OCI-M1 (cell line): ENCODE data around the gene SKIC2.
"Not testable (repeated sequence)": the region's sequence is repeated elsewhere in the genome, so short reads cannot be mapped to it uniquely, and the experiment has no call there.

ENCODE experiments used
- DNase-seq: peaks from one replicate; lab custom pipeline; 2025; lab: John Stamatoyannopoulos, UW

Gene SKIC2

GRCh38 chr6:31958741-31959739 lies at the start of gene SKIC2, which contains the start of gene NELFE:
Gene SKIC2, plus strand, starts transcription at chr6:31959175. Its CDS starts 18 bp downstream, at chr6:31959193.
Gene NELFE, minus strand, starts transcription at chr6:31958971. Its CDS starts 525 bp downstream, at chr6:31958446.
- peak; percentile 100 for DNase-seq

GRCh38 chr6:31909298-31909697 lies 49.7 kb upstream of the SKIC2 start:
- DNase-seq, result not testable (repeated sequence)

GRCh38 chr6:31911826-31912585 lies 47.0 kb upstream of the SKIC2 start:
- DNase-seq, result no peak

GRCh38 chr6:31915351-31915750 lies 43.6 kb upstream of the SKIC2 start:
- DNase-seq, result no peak

- DNase-seq, result no peak
Measured at GRCh38 chr6:31915756-31916155, 43.2 kb upstream of the SKIC2 start.

- DNase-seq, result peak; percentile 31
Measured at GRCh38 chr6:31918069-31918720, 40.8 kb upstream of the SKIC2 start.

- DNase-seq, result no peak
Measured at GRCh38 chr6:31919624-31920303, 39.2 kb upstream of the SKIC2 start.

- no peak for DNase-seq
Measured at GRCh38 chr6:31920811-31921210, 38.2 kb upstream of the SKIC2 start.

- peak; percentile 76 for DNase-seq
Measured at GRCh38 chr6:31922942-31923341, 36.0 kb upstream of the SKIC2 start.

GRCh38 chr6:31927242-31927862 lies 31.6 kb upstream of the SKIC2 start, which contains the start of gene C2:
Gene C2, plus strand, starts transcription at chr6:31927717. Its CDS starts 36 bp downstream, at chr6:31927753.
- peak; percentile 66 for DNase-seq

- no peak for DNase-seq
Measured at GRCh38 chr6:31927863-31928671, 30.9 kb upstream of the SKIC2 start.

GRCh38 chr6:31928672-31928939 lies 30.4 kb upstream of the SKIC2 start:
- DNase-seq, result no peak

GRCh38 chr6:31930962-31931361 lies 28.0 kb upstream of the SKIC2 start:
- DNase-seq, result no peak

- DNase-seq, result not testable (repeated sequence)
Measured at GRCh38 chr6:31932137-31932536, 26.8 kb upstream of the SKIC2 start.

- DNase-seq, result no peak
Measured at GRCh38 chr6:31933537-31933936, 25.4 kb upstream of the SKIC2 start.

- DNase-seq, result no peak
Measured at GRCh38 chr6:31935021-31935420, 24.0 kb upstream of the SKIC2 start.

- DNase-seq, result no peak
Measured at GRCh38 chr6:31935823-31936222, 23.2 kb upstream of the SKIC2 start.

GRCh38 chr6:31940256-31940664 lies 18.7 kb upstream of the SKIC2 start:
- no peak for DNase-seq

GRCh38 chr6:31943742-31944141 lies 15.2 kb upstream of the SKIC2 start:
- no peak for DNase-seq

GRCh38 chr6:31945154-31945506 lies 13.8 kb upstream of the SKIC2 start:
- DNase-seq, result no peak
